ENCODE measurements around the gene PCGF1.

Gene PCGF1

GRCh38 chr2:74536166-74536950 lies 28.9 kb upstream of the PCGF1 start:
- no peak for DNase-seq

- no peak for DNase-seq
Observed at GRCh38 chr2:74535440-74535965, 28.0 kb upstream of the PCGF1 start.

GRCh38 chr2:74534411-74534810 lies 26.9 kb upstream of the PCGF1 start:
- DNase-seq = no peak

DNA sequence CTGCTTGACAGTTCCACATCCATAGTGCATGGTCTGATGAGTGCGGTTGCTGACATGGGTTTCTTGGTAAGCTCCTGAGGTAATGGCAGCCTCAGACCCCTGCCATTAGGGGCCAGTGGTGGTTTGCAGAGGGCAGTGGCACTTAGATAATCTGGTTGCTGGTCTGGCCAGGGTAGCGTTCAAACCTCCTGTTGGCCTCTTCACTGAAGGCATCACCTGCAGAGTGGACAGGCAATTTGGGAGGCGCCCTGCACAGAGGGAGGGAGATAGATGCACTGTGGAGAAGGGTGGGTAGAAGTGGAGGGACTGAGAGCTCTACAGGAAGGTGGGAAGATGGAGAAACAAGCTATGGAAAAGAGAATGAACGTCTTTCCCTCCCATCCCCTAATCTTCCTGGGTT lies 26.0 kb upstream of the PCGF1 start:
- no peak for DNase-seq

- DNase-seq = no peak
Observed at GRCh38 chr2:74532222-74532621, 24.7 kb upstream of the PCGF1 start.

DNA sequence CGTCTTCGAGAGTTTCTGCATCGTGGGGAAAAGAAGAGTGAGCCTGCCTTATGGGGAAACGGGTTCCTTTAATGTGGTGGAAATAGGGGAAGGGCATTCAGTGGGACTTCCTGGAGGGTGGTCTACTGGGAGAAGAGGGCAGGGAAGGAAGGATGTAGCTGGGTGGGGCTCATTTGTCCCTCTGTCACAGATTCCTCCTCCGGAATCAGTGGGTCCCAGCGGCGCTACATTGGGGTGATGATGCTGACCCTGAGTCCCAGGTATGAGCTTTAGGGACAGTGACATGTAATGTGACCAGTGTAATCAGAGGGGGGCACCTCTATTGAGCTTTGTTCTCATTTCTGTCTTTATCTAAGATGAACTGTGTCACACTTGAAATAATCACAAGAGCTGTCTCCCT lies 24.2 kb upstream of the PCGF1 start:
- DNase-seq = no peak

- DNase-seq = no peak
Observed at GRCh38 chr2:74530239-74531187, 23.0 kb upstream of the PCGF1 start.

GRCh38 chr2:74529357-74530238 lies 22.1 kb upstream of the PCGF1 start, which contains the start of the genes AUP1 and HTRA2:
Gene AUP1 (minus strand): TSS chr2:74529706. CDS start chr2:74529629, 77 bp downstream.
Gene HTRA2 (plus strand): TSS chr2:74529933. CDS start chr2:74530007, 74 bp downstream.
- DNase-seq = peak; percentile 96 to 98

DNA sequence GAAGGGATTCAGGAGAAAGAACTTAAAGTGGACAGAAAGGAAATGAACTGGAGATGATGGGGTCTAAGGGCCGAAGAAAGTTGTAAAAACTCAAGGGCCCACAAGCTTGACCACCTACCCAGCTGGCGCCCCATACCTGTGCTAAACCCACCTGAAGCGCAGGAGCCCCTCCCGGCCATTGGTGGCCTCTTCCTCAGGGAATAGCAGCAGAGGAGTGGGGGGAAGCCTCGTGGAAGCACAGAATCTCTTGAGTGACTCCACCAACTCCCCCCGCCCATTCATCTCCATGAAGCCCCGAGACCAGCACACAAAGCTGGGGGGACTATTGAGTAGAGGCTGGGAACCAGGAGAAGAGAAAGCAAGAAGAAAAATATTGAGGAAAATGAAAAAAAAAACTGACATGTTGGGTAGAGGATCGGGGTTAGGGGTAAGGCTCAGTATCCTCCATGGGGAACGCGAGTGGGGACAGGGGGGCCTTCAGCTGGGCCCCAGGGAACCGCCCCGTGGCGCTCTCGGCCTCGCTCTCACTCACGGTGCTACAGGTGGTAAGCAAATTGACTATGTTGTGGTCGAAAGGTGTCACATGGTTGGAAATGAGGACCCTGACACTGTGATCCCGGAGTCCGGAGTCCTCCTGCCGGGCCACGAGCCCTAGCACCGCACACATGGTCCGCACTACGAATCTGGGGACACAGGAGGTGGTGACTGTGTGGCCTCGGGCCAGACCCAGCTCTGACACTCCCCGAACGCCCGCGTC lies 21.3 kb upstream of the PCGF1 start:
- no peak for DNase-seq

DNA sequence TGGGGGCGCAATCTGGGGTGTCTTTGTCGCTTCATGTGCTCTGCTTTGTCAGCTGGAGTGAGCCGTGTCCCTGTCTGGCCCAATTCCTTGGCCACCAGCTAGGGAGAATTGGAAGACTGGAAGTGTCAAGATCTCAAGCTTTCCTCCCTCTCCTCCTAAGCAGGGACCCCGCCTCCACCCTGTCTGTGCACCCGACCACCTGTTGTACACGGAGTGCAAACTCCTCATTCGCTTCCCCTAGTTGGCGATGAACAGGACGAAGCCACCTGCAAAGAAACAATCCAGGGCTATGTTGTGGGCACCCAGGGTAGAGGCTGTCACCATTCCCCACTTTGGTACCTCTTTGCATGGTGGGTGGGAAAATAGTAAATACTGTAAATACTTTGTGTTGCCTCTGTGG lies 20.2 kb upstream of the PCGF1 start:
- no peak for DNase-seq

DNA sequence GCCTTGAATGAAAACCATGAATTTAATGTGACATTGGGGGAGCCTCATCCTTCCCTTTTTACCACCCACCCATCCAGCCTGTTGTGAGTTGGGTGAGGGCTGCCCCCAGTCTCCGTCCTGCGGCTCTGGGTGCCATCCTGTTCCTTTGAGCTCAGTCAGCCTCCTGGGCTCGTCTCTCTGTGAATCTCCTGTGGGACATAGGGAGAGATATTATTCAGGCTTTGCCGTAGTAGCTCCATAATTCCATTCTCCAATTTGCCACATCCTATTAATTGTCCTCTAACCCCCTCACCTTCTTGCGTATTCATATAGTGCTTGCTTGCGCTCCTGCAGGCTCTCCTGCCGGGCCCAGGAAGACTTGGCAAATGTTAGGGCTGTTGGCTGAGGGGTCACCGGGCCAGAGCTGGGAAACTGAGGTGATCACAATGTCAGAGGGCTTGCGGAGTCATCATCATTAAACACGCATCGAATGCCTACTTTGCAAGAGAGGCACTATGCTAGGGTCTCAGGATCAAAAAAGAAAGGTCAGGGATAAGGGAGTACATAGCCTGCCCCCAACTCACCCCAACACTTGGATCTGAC lies 19.2 kb upstream of the PCGF1 start:
- DNase-seq = no peak

- peak in 1 of 2 experiments; percentile 11 for DNase-seq
Observed at GRCh38 chr2:74525717-74526648, 18.5 kb upstream of the PCGF1 start, which contains the start of gene DQX1. Gene DQX1 (minus strand): TSS chr2:74526231. CDS start chr2:74525729, 502 bp downstream.

GRCh38 chr2:74524955-74525716 lies 17.6 kb upstream of the PCGF1 start:
- no peak for DNase-seq

- no peak for DNase-seq
Observed at GRCh38 chr2:74524005-74524404, 16.5 kb upstream of the PCGF1 start.

DNA sequence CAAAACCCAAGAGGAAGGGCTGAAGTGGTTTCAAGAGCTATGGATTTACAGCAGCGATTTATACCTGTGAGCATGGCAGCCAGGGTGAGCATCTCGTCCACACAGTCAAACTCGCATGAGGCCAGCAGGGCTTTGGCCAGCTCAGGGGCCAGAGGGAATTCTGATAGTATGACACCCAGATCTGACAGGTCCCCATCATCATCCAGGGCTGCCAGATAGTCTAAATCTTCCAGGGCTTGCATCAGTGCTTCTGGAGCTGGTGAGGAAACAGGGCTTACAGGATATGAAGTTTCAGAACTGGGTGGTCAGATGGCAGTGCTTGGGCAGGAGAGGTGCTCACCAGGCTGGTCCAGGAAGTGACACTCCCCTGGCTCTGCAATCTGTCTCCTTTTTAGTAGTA lies 15.0 kb upstream of the PCGF1 start:
- no peak for DNase-seq

DNA sequence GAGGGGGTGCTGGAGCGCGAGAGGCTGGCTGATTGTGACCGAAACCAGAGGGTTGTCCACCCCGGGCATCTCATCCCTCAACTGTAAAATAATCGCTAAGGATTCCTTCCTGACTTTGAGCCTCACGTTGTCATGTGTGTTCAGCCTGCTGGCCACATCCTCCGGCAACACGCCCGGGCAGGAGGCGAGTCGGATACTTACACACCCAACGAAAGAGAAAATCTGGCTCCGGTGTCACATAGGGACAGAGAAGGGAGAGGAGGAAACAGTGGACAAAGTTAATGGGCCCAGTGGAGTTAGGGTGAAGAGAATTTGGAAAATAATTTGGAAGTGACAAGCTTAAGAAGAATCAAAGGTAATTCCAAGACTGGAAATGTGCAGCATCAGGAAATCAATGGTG lies 9.2 kb upstream of the PCGF1 start:
- DNase-seq = no peak

- DNase-seq = no peak
Observed at GRCh38 chr2:74515981-74516633, 8.6 kb upstream of the PCGF1 start.

DNA sequence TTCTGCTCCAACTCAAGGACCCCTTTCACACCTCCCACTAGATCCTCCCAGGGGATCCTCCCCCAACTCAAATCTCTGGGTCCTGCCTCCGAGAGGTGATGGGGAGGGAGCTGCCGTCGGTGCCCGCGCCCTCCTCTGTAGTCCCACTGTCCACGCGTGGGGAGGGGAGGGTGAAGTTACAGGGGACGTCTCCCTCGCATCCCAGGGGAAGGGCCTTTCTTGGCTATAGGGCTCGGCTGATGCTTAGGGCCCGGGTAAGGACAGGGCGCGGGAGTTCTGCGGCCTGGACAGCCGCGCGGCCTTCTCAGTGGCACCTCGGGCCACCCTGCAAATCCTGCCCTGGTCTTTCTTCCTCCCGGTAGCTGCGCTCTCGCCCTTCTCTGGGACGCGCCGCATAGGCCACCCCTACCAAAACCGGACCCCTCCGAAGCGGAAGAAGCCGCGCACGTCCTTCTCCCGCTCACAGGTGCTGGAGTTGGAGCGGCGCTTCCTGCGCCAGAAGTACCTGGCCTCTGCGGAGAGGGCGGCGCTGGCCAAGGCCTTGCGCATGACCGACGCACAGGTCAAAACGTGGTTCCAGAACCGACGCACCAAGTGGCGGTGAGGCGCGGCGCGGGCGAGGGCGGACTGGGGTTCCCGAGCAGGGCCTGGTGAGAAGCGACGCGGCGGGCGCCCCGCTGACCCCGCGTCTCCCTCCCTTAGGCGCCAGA lies 7.9 kb upstream of the PCGF1 start:
- DNase-seq = no peak
